ENCODE results near the gene UVRAG. TPM values are rescaled to one million over a fixed set of nuclear protein-coding genes. Genes with fewer than 3 reads are reported as not detected.

UVRAG gene
- total and polyA plus RNA-seq, 5 experiments from 2014 or later: 8.9 to 22.3 (median 12.6) TPM

- DNase-seq: no peak
- H3K27me3 Mint-ChIP-seq: no peaks in the 10 kb centered on the region
- ATAC-seq: no peak
- H3K36me3 Mint-ChIP-seq: peaks cover 0 to 15% (median 13%) of the 10 kb centered on the region in 3 donors
- H3K4me1 Mint-ChIP-seq: peaks cover 9 to 18% (median 17%) of the 10 kb centered on the region in 4 donors
- H3K4me3 Mint-ChIP-seq: no peak overlapping the region
- no peaks in the 10 kb centered on the region for H3K9me3 Mint-ChIP-seq
- H3K27ac Mint-ChIP-seq: no peak overlapping the region
- POLR2A ChIA-PET: no interaction called here
Measured at GRCh38 chr11:76124905-76125770, 310.1 kb downstream of the UVRAG start.

GRCh38 chr11:76129729-76130128, 314.7 kb downstream of the UVRAG start:
- no peak for DNase-seq
- POLR2A ChIA-PET: no interaction called here
- H3K36me3 Mint-ChIP-seq: peaks cover 0 to 23% (median 11%) of the 10 kb centered on the region in 3 donors
- peak overlapping the region in 3 of 10 donors; percentile 18 to 68 (median 22) for H3K27ac Mint-ChIP-seq
- ATAC-seq: no peak
- no peaks in the 10 kb centered on the region for H3K27me3 Mint-ChIP-seq
- no peaks in the 10 kb centered on the region for H3K9me3 Mint-ChIP-seq
- H3K4me3 Mint-ChIP-seq: no peak overlapping the region
- H3K4me1 Mint-ChIP-seq: peaks cover 22 to 42% (median 41%) of the 10 kb centered on the region in 4 donors

- peak overlapping the region in 6 of 10 donors; percentile 5 to 76 (median 24) for H3K27ac Mint-ChIP-seq
- H3K9me3 Mint-ChIP-seq: no peaks in the 10 kb centered on the region
- peaks cover 0 to 25% (median 4%) of the 10 kb centered on the region in 3 donors for H3K36me3 Mint-ChIP-seq
- POLR2A ChIA-PET: no interaction called here
- no peaks in the 10 kb centered on the region for H3K27me3 Mint-ChIP-seq
- ATAC-seq: no peak
- peak overlapping the region in 1 of 10 donors; percentile 5 for H3K4me3 Mint-ChIP-seq
- DNase-seq: no peak
- peaks cover 22 to 42% (median 39%) of the 10 kb centered on the region in 4 donors for H3K4me1 Mint-ChIP-seq
Measured at GRCh38 chr11:76131142-76131541, 316.1 kb downstream of the UVRAG start.

GRCh38 chr11:76131671-76132631, 316.9 kb downstream of the UVRAG start:
- peaks cover 0 to 26% (median 0%) of the 10 kb centered on the region in 3 donors for H3K36me3 Mint-ChIP-seq
- POLR2A ChIA-PET: no interaction called here
- no peaks in the 10 kb centered on the region for H3K9me3 Mint-ChIP-seq
- H3K4me1 Mint-ChIP-seq: peaks cover 22 to 42% (median 37%) of the 10 kb centered on the region in 4 donors
- peak overlapping the region in 9 of 10 donors; percentile 5 to 86 (median 50) for H3K27ac Mint-ChIP-seq
- no peak for ATAC-seq
- DNase-seq: peak in 1 of 10 donors; percentile 11
- peak overlapping the region in 3 of 10 donors; percentile 5 to 30 (median 18) for H3K4me3 Mint-ChIP-seq
- no peaks in the 10 kb centered on the region for H3K27me3 Mint-ChIP-seq

GRCh38 chr11:76134239-76134638, 319.2 kb downstream of the UVRAG start:
- Mint-ChIP-seq H3K27ac (peak overlapping the region in 1 of 10 donors; percentile 8), H3K4me1 (peaks cover 22 to 35% (median 32%) of the 10 kb centered on the region in 4 donors), H3K36me3 (peaks cover 0 to 31% (median 3%) of the 10 kb centered on the region in 3 donors), H3K27me3 (no peaks in the 10 kb centered on the region), H3K9me3 (no peaks in the 10 kb centered on the region), H3K4me3 (no peak overlapping the region)
- POLR2A ChIA-PET: interaction anchor here (0.6 kb wide), 1 partner anchor 341 kb away, joined by 3 read pairs; no protein-coding TSS in a partner anchor
- DNase-seq: no peak
- no peak for ATAC-seq

GRCh38 chr11:76135491-76135890, 320.5 kb downstream of the UVRAG start:
- ATAC-seq (no peak), DNase-seq (no peak)
- H3K27me3 Mint-ChIP-seq: no peaks in the 10 kb centered on the region
- no peaks in the 10 kb centered on the region for H3K9me3 Mint-ChIP-seq
- H3K4me1 Mint-ChIP-seq: peaks cover 13 to 23% (median 22%) of the 10 kb centered on the region in 4 donors
- peaks cover 0 to 35% (median 3%) of the 10 kb centered on the region in 3 donors for H3K36me3 Mint-ChIP-seq
- POLR2A ChIA-PET: no interaction called here
- no peak overlapping the region for H3K27ac Mint-ChIP-seq
- H3K4me3 Mint-ChIP-seq: no peak overlapping the region

- peaks cover 0 to 2% (median 0%) of the 10 kb centered on the region in 4 donors for H3K4me1 Mint-ChIP-seq
- peaks cover 0 to 49% (median 5%) of the 10 kb centered on the region in 3 donors for H3K36me3 Mint-ChIP-seq
- POLR2A ChIA-PET: no interaction called here
- peak overlapping the region in 2 of 10 donors; percentile 3 to 22 for H3K27ac Mint-ChIP-seq
- no peaks in the 10 kb centered on the region for H3K27me3 Mint-ChIP-seq
- DNase-seq (no peak), ATAC-seq (no peak)
- no peak overlapping the region for H3K4me3 Mint-ChIP-seq
- no peaks in the 10 kb centered on the region for H3K9me3 Mint-ChIP-seq
Measured at GRCh38 chr11:76139314-76139713, 324.3 kb downstream of the UVRAG start.

GRCh38 chr11:76140912-76141574, 326.0 kb downstream of the UVRAG start:
- Mint-ChIP-seq H3K4me3 (no peak overlapping the region), H3K36me3 (peaks cover 0 to 37% (median 5%) of the 10 kb centered on the region in 3 donors), H3K27ac (no peak overlapping the region), H3K4me1 (peaks cover 0 to 2% (median 0%) of the 10 kb centered on the region in 4 donors), H3K9me3 (no peaks in the 10 kb centered on the region), H3K27me3 (no peaks in the 10 kb centered on the region)
- DNase-seq: no peak
- POLR2A ChIA-PET: no interaction called here
- ATAC-seq: no peak

GRCh38 chr11:76141901-76142588, 327.0 kb downstream of the UVRAG start:
- no peak for DNase-seq
- Mint-ChIP-seq H3K9me3 (no peaks in the 10 kb centered on the region), H3K27ac (peak overlapping the region in 1 of 10 donors; percentile 44), H3K27me3 (no peaks in the 10 kb centered on the region), H3K36me3 (peaks cover 0 to 32% (median 4%) of the 10 kb centered on the region in 3 donors), H3K4me1 (peaks cover 0 to 2% (median 0%) of the 10 kb centered on the region in 4 donors), H3K4me3 (peak overlapping the region in 1 of 10 donors; percentile 7)
- POLR2A ChIA-PET: no interaction called here
- ATAC-seq: no peak

- Mint-ChIP-seq H3K4me1 (peaks cover 0 to 2% (median 0%) of the 10 kb centered on the region in 4 donors), H3K9me3 (no peaks in the 10 kb centered on the region), H3K36me3 (peaks cover 0 to 27% (median 2%) of the 10 kb centered on the region in 3 donors), H3K27ac (no peak overlapping the region), H3K4me3 (no peak overlapping the region), H3K27me3 (no peaks in the 10 kb centered on the region)
- POLR2A ChIA-PET: no interaction called here
- ATAC-seq (no peak), DNase-seq (no peak)
Measured at GRCh38 chr11:76143274-76143673, 328.3 kb downstream of the UVRAG start.

GRCh38 chr11:76147106-76147740, 332.2 kb downstream of the UVRAG start:
- H3K9me3 Mint-ChIP-seq: no peaks in the 10 kb centered on the region
- peaks cover 0 to 6% (median 4%) of the 10 kb centered on the region in 5 donors for H3K27me3 Mint-ChIP-seq
- no peak for DNase-seq
- peaks cover 0 to 7% (median 0%) of the 10 kb centered on the region in 3 donors for H3K36me3 Mint-ChIP-seq
- ATAC-seq: no peak
- no peak overlapping the region for H3K4me3 Mint-ChIP-seq
- POLR2A ChIA-PET: interaction anchor here (0.7 kb wide), 1 partner anchor 119 kb away, joined by 3 read pairs; no protein-coding TSS in a partner anchor
- peaks cover 4 to 8% (median 6%) of the 10 kb centered on the region in 4 donors for H3K4me1 Mint-ChIP-seq
- no peak overlapping the region for H3K27ac Mint-ChIP-seq
